HTR-8/SVneo (cell line): ENCODE results near the gene FARP2.
"Not testable (repeated sequence)": the region's sequence is repeated elsewhere in the genome, so short reads cannot be mapped to it uniquely, and the experiment has no call there.

Experiments used
- DNase-seq: peaks from one replicate; pipeline ENCODE4 v3.0.0; 2011; ENCODE audit warnings: low spot score, mixed read lengths; ENCODE audit not compliant: insufficient read length
- FAIRE-seq: peaks from 2 replicates; lab custom pipeline; 2011; peaks lifted over from hg19 to GRCh38; lab: Jason Lieb, UNC

FARP2 gene

GRCh38 chr2:241393524-241394196 lies 37.6 kb downstream of the FARP2 start:
- DNase-seq, result no peak
- FAIRE-seq, result no peak

GRCh38 chr2:241396809-241397208 lies 40.7 kb downstream of the FARP2 start:
- not testable (repeated sequence) for DNase-seq, FAIRE-seq

- no peak for FAIRE-seq
Measured at GRCh38 chr2:241399941-241400922, 44.1 kb downstream of the FARP2 start.

GRCh38 chr2:241408849-241409248 lies 52.8 kb downstream of the FARP2 start:
- no peak for DNase-seq
- no peak for FAIRE-seq

More at GRCh38 chr2:241399941-241400922, 44.1 kb downstream of the FARP2 start:
- DNase-seq, result no peak

GRCh38 chr2:241410739-241411176 lies 54.7 kb downstream of the FARP2 start:
- FAIRE-seq (peak; percentile 13), DNase-seq (no peak)

DNA sequence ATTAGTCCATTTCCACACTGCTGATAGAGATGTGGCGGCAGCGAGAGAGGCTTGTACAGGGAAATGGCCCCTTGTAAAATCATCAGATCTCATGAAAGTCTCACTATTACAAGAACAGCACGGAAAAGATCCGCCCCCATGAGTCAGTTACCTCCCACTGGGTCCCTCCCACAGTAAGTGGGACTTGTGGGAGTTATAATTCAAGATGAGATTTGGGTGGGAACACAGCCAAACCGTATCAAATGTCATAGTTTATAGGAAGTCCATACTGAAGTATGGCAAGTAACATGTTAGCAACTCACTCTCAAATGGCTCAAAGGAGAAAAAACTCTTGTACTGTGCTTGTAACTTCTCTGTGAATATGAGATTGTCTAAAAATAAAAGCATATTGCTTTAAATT lies 56.1 kb downstream of the FARP2 start:
- FAIRE-seq (peak; percentile 16), DNase-seq (peak; percentile 45)

DNA sequence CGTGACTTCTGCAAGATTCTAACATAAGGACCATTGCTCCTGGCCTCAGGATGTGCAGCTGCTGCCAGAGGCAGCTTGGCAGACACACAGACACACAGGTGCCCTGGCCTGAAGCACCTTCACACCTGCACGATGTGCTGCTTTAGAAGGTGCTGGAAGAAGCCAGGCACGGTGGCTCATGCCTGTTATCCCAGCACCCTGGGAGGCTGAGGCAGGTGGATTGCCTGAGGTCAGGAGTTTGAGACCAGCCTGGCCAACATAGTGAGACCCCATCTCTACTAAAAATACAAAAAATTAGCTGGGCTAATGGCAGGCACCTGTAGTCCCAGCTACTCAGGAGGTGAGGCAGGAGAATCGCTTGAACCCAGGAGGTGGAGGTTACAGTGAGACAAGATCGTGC lies 57.4 kb downstream of the FARP2 start:
- not testable (repeated sequence) for DNase-seq
- peak; percentile 9 for FAIRE-seq

GRCh38 chr2:241413929-241414580 lies 58.0 kb downstream of the FARP2 start:
- no peak for FAIRE-seq
- no peak for DNase-seq

- FAIRE-seq (no peak), DNase-seq (no peak)
Measured at GRCh38 chr2:241415196-241415595, 59.1 kb downstream of the FARP2 start.

DNA sequence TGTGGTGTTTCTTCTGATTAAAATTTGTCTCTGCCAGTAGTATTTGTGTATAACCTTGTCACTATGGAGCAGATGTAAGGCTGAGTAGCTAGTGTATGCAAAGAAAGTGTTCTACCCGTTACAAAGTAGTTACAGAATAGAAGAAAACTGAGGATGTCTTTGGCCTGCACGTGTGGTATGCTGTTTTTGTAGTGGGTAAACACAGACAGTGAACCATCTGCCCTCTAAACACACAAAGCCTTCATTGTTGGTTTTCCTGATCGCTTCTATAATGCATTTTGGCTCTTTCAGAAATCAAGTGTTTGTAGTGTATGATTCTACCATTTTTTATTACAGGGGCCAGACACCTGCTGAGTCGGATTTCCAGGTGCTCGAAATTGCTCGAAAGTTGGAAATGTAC lies 61.5 kb downstream of the FARP2 start:
- FAIRE-seq (no peak), DNase-seq (no peak)

DNA sequence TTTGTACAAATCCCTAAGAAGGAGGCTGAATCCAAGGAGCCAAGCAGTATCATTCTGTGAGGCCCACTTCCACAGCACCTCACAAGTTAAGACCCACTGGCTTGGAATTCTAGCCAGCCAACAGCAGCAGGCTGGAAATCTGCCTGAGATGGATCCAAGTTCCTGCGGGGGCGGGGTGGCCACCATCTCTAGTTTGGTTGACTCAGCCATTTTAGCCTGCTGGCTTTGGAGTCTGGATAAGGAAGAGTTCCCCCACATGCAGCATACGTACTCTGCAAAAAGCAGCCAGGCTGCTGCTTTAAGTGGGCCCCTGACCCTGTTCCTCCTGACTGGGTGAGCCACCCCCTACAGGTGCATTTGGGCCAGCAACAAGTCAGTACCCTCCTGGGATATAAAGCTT lies 65.2 kb downstream of the FARP2 start:
- FAIRE-seq (no peak), DNase-seq (no peak)

DNA sequence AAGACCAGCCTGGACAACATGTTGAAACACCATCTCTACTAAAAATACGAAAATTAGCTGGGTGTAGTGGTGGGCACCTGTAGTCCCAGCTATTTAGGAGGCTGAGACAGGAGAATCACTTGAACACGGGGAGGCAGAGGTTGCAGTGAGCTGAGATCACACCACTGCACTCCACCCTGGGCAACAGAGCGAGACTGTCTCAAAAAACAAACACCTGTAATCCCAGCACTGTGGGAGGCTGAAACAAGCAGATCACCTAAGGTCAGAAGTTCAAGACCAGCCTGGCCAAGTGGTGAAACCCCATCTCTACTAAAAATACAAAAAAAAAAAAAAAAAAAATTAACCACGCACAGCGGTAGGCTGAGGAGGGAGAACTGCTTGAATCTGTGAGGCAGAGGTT lies 65.9 kb downstream of the FARP2 start:
- FAIRE-seq, DNase-seq: not testable (repeated sequence)

DNA sequence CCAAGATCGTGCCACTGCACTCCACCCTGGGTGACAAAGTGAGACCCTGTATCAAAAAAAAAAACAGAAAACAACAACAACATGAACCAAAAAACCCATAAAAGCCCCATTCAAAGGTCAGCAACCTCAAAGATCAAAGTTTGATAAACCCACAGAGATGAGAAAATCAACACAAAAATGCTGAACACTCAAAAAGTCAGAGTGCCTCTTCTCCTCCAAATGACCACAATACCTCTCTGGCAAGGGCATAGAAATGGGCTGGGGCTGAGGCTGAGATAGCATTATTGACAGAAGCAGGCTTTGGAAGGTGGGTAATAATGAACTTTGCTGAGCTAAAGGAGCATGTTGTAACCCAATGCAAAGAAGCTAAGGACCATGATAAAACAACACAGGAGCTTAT lies 66.3 kb downstream of the FARP2 start:
- FAIRE-seq (no peak), DNase-seq (no peak)

DNA sequence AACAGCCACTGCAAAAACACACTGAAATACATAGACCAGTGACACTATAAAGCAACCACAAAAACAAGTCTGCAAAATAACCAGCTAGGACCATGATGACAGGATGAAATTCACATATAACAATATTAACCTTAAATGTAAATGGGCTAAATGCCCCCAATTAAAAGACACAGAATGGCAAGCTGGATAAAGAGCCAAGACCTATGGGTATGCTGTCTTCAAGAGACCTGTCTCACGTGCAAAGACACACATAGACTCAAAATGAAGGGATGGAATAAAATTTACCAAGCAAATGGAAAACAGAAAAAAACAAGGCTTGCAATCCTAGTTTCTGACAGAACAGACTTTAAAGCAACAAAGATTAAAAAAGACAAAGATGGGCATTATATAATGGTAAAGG lies 67.4 kb downstream of the FARP2 start:
- not testable (repeated sequence) for DNase-seq, FAIRE-seq

DNA sequence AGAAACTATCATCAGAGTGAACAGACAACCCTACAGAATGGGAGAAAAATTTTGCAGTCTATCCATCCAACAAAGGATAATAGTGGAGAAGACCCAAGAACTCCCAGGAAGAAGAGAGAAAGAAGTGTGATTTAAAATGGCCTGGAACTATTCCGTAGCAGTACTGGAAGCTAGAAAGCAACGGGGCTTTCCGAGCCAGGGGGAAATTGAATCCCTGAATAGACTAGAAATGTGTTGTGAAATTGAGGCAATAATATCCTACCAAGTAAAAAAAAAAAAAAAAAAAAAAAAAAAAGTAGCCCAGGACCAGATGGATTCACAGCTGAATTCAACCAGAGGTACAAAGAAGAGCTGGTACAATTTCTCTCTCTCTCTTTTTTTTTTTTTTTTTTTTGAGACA lies 69.3 kb downstream of the FARP2 start:
- no peak for FAIRE-seq

GRCh38 chr2:241430178-241430577 lies 74.1 kb downstream of the FARP2 start:
- DNase-seq, result no peak
- FAIRE-seq, result no peak

More for the DNA sequence above, 69.3 kb downstream of the FARP2 start:
- no peak for DNase-seq

GRCh38 chr2:241432824-241433448 lies 76.9 kb downstream of the FARP2 start:
- no peak for DNase-seq
- no peak for FAIRE-seq

GRCh38 chr2:241437179-241437578 lies 81.1 kb downstream of the FARP2 start:
- DNase-seq, result no peak
- no peak for FAIRE-seq

DNA sequence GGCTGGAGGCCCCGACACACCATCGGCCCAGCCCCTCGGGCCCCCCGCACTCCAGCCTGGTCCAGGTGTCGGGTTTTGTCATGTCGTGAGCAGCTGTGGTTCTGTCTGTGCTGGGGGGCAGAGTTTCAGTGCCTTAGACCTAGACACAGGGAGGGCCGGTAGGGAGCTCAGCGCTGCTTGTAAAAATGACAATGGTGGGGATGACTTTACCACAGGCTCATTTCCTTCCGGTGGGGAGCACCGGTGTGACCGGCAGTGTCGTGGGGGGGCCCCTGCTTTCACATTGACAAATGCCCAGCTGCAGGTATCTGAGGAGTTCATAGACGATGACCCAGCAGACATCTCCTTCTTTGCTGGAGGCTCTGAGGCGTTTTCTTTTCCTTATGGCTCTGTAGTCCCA lies 85.4 kb downstream of the FARP2 start:
- DNase-seq, result no peak
- FAIRE-seq, result no peak
